ENCODE results near the gene XNDC1N. TPM values are rescaled to one million over a fixed set of nuclear protein-coding genes. Genes with fewer than 3 reads are reported as not detected.

Gene XNDC1N
- total RNA-seq, 4 donors from 2014 or later: 0.75 to 15.9 (median 2.2) TPM

DNA sequence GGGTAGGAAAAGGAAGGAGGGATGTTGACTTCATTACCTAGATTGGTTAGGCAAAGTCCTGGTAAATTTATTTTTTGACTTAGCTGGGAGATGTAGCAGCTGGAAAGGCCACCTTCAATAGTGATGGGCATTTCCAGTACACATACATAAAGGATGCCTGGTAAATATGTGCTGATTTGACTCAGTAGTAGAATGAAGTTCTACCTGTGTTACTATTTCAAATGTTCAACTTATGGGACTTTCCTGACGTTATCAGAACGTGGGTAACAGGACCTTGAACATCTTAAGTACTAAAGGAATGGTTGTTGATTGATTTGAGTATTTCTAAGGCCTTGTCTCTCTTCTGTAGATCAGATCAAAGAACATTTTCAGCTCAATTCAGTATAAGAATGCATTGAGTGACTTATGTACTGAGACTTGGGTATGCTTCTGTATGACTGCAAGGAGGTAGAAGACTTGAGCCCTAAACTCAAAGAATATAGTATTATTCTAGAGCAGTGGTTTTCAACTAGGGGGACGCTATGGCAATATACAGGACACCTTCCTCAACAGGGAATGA, 27.6 kb upstream of the XNDC1N start:
- Histone ChIP-seq H3K4me1 (peaks cover 21 to 25% of the 10 kb centered on the region in 2 donors), H3K36me3 (peaks cover 0 to 13% of the 10 kb centered on the region in 2 donors), H3K27me3 (no peaks in the 10 kb centered on the region), H3K27ac (no peak overlapping the region), H3K4me3 (no peak overlapping the region), H3K9me3 (no peaks in the 10 kb centered on the region)
- no peak for ATAC-seq
- intact Hi-C loops (cut with DNase I; ENCODE audit: low total_unique reads) (no loop called here), in situ Hi-C loops (cut with MboI; ENCODE audit: low sequenced_read_pairs in 4 of 4) (no loop called here)
- no peak for DNase-seq
- TF ChIP-seq, protein P1, sequence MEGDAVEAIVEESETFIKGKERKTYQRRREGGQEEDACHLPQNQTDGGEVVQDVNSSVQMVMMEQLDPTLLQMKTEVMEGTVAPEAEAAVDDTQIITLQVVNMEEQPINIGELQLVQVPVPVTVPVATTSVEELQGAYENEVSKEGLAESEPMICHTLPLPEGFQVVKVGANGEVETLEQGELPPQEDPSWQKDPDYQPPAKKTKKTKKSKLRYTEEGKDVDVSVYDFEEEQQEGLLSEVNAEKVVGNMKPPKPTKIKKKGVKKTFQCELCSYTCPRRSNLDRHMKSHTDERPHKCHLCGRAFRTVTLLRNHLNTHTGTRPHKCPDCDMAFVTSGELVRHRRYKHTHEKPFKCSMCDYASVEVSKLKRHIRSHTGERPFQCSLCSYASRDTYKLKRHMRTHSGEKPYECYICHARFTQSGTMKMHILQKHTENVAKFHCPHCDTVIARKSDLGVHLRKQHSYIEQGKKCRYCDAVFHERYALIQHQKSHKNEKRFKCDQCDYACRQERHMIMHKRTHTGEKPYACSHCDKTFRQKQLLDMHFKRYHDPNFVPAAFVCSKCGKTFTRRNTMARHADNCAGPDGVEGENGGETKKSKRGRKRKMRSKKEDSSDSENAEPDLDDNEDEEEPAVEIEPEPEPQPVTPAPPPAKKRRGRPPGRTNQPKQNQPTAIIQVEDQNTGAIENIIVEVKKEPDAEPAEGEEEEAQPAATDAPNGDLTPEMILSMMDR (IDR thresholded peaks at IDR 0.05 in 4 of 5, conservative IDR thresholded peaks at IDR 0.05 in 1 of 5): no peak
- no peak for TF ChIP-seq POLR2A (IDR thresholded peaks at IDR 0.05)

DNA sequence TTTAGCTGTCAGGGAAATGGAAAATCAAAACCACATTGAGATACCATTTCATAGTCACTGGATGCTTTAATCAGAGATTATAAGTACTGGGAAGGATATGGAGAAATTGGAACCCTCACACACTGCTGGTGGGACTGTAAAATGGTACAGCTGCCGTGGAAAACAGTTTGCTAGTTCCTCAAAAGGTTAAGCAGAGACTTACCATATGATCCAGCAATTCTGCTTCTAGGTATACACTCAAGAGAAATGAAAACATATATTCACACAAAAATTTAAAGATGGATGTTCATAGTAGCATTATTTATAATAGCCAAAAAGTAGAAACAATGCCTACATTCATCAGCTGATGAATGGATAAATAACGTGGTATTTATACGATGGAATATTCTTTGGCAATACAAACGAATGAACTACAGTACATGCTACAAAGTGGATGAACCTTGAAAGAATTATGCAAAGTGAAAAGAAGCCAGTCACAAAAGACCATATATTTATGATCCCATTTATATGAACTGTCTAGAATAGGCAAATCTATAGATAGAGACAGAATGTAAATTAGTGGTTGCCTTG, 23.4 kb upstream of the XNDC1N start:
- DNase-seq: no peak
- no peak overlapping the region for H3K27ac ChIP-seq
- TF ChIP-seq, protein P1 (IDR thresholded peaks at IDR 0.05 in 4 of 5, conservative IDR thresholded peaks at IDR 0.05 in 1 of 5): no peak
- no peak for TF ChIP-seq POLR2A (IDR thresholded peaks at IDR 0.05)
- ATAC-seq: no peak
- no peaks in the 10 kb centered on the region for H3K36me3 ChIP-seq
- no peaks in the 10 kb centered on the region for H3K27me3 ChIP-seq
- peaks cover 49 to 50% of the 10 kb centered on the region in 2 donors for H3K4me1 ChIP-seq
- no peaks in the 10 kb centered on the region for H3K9me3 ChIP-seq
- no peak overlapping the region for H3K4me3 ChIP-seq
- in situ Hi-C loops (cut with MboI; ENCODE audit: low sequenced_read_pairs in 4 of 4): no loop called here
- intact Hi-C loops (cut with DNase I; ENCODE audit: low total_unique reads): no loop called here

DNA sequence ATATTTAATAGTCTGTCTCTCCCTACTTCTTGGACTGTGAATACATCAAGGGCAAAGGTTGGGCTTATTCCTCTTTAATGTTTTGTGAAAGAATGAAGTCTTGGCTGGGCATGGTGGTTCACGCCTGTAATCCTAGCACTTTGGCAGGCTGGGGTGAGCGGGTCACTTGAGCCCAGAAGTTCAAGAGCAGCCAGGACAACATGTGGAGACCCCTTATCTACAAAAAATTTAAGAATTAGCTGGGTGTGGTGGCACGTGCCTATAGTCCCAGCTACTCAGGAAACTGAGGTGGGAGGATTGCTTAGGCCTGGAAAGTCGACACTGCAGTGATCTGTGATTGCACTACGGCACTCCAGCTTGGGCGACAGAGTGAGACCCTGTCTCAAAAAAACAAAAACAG, 20.6 kb upstream of the XNDC1N start:
- H3K4me1 ChIP-seq: peaks cover 46 to 49% of the 10 kb centered on the region in 2 donors
- no peaks in the 10 kb centered on the region for H3K9me3 ChIP-seq
- intact Hi-C loops (cut with DNase I; ENCODE audit: low total_unique reads): no loop called here
- H3K36me3 ChIP-seq: no peaks in the 10 kb centered on the region
- in situ Hi-C loops (cut with MboI; ENCODE audit: low sequenced_read_pairs in 4 of 4): no loop called here
- no peak for TF ChIP-seq POLR2A (IDR thresholded peaks at IDR 0.05)
- peak overlapping the region in 1 of 4 donors; percentile 43 for H3K27ac ChIP-seq
- no peak overlapping the region for H3K4me3 ChIP-seq
- no peaks in the 10 kb centered on the region for H3K27me3 ChIP-seq
- ATAC-seq (no peak), DNase-seq (no peak)

DNA sequence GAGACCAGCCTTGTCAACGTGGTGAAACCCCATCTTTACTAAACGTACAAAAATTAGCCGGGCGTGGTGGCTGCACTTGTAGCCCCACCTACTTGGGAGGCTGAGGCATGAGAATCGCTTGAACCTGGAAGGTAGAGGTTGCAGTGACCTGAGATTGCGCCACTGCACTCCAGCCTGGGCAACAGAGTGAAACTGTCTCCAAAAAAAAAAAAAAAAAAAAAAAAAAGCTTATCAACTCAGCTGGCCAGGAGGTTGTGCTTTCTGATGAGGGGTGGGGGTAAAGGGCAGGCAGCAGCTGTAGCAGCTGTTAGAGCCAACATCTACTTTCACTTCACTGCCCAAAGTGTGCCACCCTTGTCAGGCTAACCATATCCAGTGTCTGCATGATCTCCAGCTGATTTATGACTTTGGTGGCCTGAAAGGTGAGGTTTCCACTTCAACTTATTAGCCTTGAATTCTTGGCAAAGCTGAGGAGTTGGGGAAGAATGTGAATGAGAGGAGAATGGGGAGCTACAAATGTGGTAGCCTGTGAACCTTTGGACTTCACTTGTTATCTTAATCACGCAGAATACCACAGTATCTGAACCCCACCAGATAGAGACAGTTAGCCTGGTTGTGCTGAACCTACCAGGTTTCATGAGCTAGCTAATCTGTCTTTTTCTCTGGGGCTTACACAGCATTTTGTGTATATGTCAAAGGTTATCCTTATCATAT, 20.1 kb upstream of the XNDC1N start:
- no peaks in the 10 kb centered on the region for H3K36me3 ChIP-seq
- peaks cover 45% of the 10 kb centered on the region in 2 donors for H3K4me1 ChIP-seq
- H3K4me3 ChIP-seq: no peak overlapping the region
- ATAC-seq: peak in 1 of 2 donors; percentile 71
- DNase-seq: peak in 1 of 2 donors; percentile 25
- intact Hi-C loops (cut with DNase I; ENCODE audit: low total_unique reads): no loop called here
- no peak for TF ChIP-seq POLR2A (IDR thresholded peaks at IDR 0.05)
- TF ChIP-seq, protein P1 (IDR thresholded peaks at IDR 0.05 in 4 of 5, conservative IDR thresholded peaks at IDR 0.05 in 1 of 5): no peak
- in situ Hi-C loops (cut with MboI; ENCODE audit: low sequenced_read_pairs in 4 of 4): no loop called here
- peak overlapping the region in 1 of 4 donors; percentile 43 for H3K27ac ChIP-seq
- no peaks in the 10 kb centered on the region for H3K9me3 ChIP-seq
- H3K27me3 ChIP-seq: no peaks in the 10 kb centered on the region

DNA sequence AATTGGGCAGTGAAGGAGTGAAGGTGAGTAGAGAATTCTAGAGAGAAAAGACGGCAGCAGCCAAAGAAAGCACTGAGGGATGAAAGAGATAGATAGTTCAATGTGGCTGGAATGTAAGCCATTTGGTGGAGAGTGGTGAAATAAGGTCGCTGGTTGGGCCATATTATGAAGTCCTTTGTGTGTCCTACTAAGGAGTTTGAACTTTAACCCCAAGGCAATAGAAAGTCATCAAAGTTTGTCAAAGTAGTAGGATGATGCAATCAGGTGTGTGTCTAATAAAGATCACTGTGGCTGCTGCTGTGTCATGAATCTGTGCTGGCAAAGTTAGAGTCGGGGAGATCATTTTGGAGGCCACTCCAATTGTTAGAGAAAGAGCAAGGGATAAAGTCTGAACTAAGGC, 19.1 kb upstream of the XNDC1N start:
- Histone ChIP-seq H3K4me3 (no peak overlapping the region), H3K9me3 (no peaks in the 10 kb centered on the region), H3K27me3 (no peaks in the 10 kb centered on the region), H3K4me1 (peaks cover 47 to 53% of the 10 kb centered on the region in 2 donors), H3K36me3 (no peaks in the 10 kb centered on the region), H3K27ac (peak overlapping the region in 1 of 4 donors; percentile 43)
- no peak for DNase-seq
- intact Hi-C loops (cut with DNase I; ENCODE audit: low total_unique reads): no loop called here
- in situ Hi-C loops (cut with MboI; ENCODE audit: low sequenced_read_pairs in 4 of 4): no loop called here
- TF ChIP-seq, protein P1 (IDR thresholded peaks at IDR 0.05 in 4 of 5, conservative IDR thresholded peaks at IDR 0.05 in 1 of 5): no peak
- ATAC-seq: peak in 1 of 2 donors; percentile 26

Data from gastrocnemius medialis (tissue), 4 donors.